Measurements from ENCODE around the gene ARFIP1.
"Not testable (repeated sequence)": the region's sequence is repeated elsewhere in the genome, so short reads cannot be mapped to it uniquely, and the experiment has no call there.

ARFIP1 gene

DNA sequence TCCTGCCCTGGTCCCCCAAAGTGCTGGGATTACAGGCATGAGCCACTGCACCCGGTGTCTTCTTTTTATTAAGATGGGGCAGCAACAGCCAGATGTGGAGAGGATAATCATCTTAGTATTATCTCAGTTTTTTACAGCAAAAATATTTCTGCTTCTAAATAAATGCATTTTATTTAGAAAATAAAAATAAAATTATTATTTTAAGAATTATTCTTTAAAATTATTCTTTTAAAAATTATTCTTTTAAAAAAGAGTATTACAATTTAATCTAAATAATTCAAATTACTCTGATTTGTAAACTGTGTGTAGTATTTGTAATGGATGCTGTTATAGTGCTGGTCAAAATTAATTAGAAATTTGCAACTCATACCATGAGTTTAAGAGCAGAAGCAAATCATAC is 67.6 kb downstream of the ARFIP1 start:
- no peak for DNase-seq

DNA sequence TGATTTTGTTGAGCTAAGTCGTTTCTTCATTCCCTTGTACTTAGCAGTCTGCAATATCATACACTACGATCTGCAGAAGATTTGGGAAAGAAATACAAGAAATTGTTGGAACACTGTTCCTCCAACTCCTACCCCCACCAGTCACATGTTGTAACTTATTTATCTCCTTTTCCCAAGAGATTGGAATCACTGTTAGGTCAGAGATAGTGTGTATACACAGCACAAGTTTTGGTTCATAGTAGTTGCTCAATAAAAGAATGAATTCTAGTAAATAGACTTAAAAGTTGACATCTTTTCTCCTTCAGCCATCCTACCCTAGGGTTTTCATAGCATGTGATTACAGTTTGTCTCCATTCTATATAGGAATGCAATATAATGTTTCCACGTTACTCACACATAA is 68.8 kb downstream of the ARFIP1 start:
- no peak for DNase-seq

DNA sequence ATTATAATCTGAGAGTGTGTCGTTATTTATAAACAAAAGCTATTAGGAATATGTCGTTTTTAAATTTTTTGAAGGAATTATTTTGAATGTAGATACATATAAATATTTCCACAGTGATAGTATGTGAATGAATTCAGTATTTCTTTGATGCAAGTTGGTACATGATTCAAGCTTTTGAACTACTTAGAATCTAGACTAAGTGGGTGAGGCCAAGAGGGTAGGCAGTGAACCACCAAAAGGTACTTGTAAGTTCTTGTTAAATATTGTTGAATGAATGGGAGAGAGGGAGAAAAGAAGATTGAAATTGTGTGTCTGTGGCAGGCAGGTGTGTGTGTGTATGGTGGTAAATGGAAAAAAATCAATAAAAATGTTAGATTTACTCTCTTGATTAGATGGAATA is 69.6 kb downstream of the ARFIP1 start:
- no peak for DNase-seq

DNA sequence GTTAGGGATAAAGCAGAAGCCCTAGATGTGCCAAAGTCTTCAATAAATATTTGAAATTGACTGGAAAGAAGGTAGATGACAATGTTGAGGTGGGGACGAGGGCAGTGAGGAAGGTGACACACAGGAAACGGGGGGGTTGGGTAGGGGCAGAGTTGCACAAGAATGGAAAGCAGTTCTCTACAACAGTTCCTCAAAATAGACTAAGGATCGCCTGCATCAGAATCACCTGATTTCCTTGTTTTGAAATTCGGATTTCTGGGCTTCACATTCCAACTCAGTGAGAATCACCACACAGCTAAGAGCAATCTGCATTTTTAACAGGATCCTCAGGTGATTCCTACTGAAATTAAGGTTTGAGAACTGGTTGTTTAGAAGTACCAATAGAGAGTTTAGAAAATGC is 70.6 kb downstream of the ARFIP1 start:
- DNase-seq = no peak

DNA sequence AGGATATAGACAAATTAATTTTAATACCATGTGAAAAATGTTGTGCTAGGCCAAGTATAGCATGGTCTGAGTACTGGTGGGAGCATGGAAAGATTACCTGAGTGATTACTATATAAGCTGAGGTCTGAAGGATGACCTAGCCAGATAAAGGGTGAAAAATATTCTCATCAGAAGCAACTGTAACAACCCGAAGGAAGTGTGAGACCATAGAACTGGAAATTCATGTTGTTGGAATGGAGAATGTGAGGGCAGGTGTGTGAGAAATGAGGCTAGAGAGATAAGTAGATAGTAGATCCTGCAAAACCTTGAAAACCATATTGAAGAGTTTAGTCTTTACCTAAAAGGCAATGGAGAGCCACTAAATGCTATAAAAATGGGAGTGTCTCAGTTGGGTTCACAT is 71.5 kb downstream of the ARFIP1 start:
- no peak for DNase-seq

DNA sequence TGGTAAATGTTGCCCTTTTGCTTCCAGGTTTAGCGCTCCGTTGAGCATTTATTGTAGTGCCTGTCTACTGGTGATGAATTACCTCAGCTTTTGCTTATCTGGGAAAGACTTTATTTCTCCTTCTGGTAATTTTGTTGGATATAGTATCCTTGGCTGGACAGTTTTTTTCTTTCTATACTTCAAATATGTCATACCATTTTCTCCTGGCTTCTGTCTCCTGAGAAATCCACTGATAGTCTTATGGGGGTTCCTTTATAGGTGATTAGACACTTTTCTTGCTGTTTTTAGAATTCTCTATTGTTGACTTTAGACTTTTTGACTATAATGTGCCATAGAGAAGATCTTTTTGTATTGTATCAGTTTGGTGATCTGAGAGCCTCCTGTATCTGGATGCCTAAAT is 73.5 kb downstream of the ARFIP1 start:
- no peak for DNase-seq

DNA sequence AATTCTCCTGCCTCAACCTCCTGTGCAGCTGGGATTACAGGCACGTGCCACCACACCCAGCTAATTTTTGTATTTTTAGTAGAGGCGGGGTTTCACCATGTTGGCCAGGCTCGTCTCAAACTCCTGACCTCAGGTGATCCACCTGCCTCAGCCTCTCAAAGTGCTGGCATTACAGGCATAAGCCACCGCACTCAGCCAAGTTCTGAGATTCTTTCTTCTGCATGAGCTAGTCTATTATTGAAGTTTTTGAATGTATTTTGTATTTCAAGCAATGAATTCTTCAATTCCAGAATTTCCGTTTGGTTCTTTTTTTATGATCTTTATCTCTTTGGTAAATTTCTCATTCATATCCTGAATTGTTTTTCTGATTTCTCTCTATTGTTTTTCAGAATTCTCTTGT is 74.3 kb downstream of the ARFIP1 start:
- DNase-seq = not testable (repeated sequence)

DNA sequence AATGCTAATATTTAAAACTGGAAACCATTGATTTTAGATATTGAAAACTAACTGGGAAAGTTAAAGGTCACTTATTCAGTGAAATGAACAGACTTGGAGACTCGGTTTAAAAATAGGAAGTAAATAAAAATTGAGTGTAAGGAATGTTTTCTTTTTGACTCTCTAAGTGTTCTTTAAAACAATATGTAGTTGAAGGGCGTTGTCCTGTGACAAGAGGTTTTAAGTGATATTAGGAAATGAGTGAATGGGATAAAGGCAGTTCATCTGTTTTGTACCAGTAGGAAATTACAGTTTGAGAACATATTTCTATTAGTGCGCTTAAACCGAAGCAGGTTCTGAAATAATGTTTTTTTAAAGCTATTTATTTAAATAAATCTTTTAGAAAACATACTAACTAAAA is 77.2 kb downstream of the ARFIP1 start:
- no peak for DNase-seq

DNA sequence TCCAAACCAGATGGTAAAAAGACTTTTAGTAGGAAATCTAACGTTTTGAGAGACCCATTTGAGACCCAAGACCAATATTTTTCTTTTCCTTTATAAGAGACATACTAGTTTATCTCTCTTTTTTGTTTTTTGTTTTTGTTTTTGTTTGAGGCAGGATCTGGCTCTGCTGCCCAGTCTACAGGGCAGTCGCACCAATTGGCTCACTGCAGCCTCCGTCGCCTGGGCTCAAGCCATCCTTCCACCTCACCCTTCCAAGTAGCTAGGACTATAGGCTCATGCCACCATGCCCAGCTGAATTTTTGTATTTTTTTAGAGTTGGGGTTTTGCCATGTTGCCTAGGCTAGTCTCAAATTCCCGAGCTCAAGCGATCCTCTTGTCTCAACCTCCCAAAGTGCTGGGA is 79.2 kb downstream of the ARFIP1 start:
- DNase-seq = no peak

DNA sequence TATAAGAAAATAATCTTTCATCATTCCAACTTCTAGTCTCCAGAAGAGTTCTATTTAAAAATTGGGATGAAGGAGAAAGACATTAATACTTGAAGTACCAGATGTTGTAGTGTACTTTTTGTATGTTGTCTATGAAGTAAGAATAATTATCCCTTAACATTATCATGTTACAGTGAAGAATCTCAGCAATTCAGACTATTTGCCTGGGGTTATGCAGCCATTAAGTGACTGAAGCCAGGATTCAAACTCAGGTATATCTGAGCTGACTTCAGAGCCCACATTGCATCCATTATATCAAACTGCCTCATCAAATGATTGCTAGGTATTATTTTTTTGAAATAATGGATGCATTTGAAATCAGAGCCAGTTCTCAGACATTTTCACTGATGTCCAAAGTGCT is 80.3 kb downstream of the ARFIP1 start:
- no peak for DNase-seq

DNA sequence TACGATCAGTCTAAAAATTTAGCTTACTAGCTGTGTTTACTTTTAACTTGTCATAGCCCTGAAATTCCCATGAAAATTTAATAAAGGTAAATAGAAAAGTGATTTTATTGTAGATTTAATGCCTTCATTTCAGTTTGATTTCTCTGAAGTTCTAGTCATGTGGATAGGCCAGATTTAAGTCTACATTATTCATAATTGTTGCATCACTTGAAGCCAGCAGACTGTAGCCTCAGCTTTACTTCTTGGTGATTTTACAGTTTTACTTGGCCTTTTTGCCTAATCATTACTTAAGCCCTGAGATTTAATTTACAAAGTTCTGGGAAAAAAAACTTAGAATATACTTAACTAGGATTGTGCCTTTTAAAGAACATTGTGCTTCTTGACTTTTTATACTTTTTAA is 82.9 kb downstream of the ARFIP1 start:
- no peak for DNase-seq

DNA sequence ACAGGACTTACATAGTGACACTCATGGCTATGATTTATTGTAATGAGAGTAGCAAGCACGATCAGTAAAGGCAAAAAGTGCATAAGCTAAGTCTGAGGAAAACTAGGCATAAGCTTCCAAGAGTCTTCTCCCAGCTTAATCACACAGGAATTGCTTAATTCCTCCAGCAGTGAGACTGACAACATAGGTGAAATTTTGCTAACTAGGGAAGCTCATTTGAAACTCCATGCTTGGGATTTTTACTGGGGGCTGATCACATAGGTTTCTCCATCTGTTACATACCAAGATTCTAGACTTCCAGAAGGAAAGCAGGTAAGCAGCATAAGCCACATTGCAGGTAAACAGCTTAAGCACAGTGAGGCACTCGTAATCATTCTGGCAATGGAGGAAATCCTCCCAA is 84.6 kb downstream of the ARFIP1 start:
- no peak for DNase-seq

DNA sequence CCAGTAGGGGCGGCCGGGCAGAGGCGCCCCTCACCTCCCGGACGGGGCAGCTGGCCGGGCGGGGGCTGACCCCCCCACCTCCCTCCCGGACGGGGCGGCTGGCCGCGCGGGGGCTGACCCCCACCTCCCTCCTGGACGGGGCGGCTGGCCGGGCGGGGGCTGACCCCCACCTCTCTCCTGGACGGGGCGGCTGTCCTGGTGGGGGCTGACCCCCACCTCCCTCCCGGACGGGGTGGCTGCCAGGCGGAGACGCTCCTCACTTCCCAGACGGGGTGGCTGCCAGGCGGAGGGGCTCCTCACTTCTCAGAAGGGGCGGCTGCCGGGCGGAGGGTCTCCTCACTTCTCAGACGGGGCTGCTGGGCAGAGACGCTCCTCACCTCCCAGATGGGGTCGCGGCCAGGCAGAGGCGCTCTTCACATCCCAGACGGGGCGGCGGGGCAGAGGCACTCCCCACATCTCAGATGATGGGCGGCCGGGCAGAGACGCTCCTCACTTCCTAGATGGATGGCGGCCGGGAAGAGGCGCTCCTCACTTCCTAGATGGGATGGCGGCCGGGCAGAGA is 86.8 kb downstream of the ARFIP1 start:
- DNase-seq = not testable (repeated sequence)

DNA sequence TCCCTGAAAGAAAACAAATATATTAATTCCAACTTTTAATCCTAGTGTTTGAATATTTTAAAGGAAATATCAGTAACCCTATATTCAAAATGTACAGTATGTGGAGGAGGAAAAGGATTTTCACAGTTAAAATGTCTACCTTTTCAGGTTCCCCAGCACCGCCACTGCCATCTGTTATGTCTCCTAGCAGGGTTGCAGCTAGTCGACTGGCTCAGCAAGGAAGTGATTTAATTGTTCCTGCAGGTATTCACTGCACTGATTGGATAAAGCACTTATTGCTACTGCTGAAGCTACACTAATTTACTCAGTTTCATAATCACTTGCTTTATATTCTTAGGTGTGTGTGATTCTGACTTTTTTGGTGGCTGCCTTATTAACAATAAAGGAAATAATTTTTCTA is 90.9 kb downstream of the ARFIP1 start:
- DNase-seq = peak; percentile 47

DNA sequence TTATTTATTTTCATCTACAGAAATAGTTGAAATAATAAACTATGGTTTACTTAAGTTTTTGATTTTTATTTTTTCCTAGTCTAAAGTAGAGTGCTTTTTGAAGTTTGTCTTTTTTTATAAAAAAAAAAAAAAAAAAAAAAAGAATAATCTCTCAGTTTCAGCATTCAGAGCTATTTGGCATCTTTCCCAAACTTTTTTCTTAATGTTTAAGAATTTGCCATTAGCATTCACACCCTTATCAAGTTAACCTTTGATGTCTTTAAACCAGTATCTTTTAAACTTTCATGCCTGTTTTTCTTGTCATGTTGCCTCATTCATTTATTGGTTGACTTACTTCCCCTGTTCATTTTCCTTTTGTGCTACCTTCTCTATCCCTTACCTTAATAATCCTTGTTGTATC is 95.5 kb downstream of the ARFIP1 start:
- no peak for DNase-seq

DNA sequence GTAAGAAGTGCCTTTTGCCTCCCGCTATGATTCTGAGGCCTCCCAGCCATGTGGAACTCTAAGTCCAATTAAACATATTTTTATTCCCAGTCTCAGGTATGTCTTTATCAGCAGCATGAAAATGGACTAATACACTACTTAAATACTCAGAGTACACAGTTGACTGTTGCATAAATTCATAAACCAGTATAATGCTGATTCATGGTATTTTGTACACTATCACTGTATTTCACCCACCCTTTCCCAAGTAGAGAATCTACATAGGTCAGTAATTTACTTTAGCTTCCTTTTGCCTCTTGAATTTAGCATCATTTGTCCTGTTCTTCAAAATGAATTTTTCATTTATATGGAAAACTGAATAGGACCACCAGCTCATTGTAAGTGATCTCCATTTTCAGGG is 98.1 kb downstream of the ARFIP1 start:
- DNase-seq = no peak

DNA sequence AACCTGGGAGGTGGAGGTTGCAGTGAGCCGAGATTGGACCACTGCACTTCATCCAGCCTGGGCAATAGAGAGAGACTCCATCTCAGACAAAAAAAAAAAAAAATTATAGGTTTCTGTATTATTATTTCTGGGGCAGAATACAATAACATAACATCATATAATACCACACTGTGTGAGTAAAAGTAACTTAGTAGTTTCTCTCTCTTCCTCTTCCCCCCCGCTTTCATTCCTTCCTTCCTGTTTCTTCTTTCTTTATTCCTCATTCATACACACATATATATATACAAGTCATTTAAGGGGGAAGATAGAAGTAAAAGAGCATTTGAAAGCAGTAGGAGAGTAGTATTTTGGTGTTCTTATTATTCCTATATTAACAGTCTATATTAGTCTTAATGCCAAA is 100.5 kb downstream of the ARFIP1 start:
- DNase-seq = no peak

DNA sequence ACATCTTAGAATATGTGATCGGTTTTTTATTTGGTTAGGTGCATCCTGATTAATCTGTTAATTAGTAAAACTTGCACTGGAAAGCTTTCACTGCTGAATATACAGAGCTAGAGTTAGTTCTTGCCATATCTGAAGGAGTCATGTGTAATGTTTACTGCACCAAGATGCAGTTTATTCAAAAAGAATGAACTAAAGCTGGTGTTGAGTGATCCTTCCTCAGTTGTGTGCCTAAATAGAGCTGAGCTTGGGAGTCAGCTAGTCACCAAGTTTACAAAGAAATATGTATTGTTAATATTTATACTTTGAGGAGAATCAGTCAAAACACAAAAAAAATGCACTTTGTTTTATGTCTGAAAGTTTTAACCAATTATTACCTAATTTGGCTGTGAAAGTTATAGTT is 102.2 kb downstream of the ARFIP1 start:
- DNase-seq = no peak

DNA sequence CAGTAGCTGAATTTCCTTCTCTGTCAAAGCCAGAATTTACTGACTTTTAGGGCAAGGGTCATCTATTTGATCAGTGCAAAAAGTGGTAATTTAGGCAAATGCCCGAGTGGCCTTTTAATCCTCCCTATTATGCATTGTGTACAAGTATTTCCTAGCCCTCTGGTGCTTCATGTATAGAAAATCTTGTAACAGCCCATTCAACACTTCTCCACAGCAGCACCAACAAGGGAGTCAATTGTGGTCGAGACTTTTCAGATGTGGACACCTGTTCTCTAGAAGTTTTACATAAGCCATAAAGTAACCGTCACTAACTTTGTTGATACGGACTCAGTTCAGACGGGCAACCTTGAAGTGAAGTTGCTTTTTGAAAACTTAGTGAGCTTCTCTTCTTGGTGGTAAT is 105.4 kb downstream of the ARFIP1 start:
- DNase-seq = no peak

DNA sequence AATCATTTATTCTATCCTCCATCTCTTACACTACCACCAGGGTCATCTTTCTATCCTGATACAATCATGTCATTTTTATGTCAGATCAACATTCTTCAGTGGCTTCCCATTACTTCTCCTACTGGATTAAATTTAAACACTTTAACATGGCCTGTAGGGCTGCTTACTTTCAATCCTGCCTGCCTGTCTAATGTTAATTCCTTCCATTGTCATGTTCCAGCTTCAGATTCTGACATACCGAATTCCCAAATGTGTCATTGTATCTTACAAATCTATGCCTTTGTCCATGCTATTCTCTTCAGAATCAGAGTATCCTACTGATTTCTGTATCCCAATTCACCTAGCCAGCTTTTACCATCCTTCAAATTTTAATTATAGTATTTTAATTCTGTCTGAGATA is 106.4 kb downstream of the ARFIP1 start:
- no peak for DNase-seq

DNA sequence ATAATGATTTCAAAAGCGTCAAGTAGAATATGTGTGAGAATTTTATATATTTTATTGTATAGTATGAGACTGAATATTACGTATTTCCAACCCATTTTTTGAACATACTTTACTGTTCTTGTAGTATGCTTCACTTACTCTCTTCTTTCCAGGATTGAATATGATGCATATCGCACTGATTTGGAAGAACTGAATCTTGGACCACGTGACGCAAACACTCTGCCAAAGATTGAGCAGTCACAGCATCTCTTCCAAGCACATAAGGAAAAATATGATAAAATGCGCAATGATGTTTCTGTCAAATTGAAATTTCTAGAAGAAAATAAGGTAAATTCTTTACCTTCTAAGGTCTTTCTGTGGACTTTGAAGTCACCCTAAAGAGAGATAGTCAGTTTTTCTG is 108.2 kb downstream of the ARFIP1 start:
- no peak for DNase-seq

DNA sequence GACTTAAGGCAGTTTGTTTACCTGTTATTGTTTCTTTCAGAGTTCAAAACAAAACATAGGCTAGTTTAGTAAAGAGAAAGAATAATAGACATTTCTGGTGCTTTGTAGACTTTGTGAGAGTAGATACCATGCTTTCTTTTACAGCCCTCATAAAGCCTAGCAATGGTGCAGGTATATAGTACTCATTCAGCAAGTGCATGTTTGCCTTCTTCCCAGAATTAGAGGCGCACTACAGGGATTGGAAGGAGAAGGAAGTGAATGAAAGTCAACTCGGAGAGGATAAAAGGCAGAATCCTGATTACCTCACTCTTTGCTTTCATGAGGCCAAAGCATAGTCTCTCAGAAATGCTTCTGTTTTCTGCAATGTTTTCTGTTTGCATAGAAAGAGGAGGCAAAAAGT is 113.2 kb downstream of the ARFIP1 start:
- DNase-seq = no peak

DNA sequence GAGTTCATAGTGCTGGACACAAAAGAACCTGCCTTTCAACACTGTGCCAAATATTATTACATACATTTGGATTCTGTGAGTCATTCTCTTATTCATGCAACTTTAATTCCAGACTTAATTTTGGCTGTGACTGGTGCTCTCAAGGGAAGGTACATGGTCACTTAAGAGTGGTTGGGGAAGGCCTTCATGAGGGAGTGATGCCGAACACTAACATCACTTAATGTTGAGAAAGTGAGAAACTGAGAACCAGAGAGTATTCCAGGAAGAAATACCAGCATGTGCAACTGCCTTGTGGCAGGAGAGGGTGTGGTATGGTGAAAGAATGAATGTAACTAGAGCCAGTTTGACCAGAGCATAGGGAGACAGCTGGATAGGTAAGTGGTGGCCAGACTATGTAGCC is 114.9 kb downstream of the ARFIP1 start:
- no peak for DNase-seq

DNA sequence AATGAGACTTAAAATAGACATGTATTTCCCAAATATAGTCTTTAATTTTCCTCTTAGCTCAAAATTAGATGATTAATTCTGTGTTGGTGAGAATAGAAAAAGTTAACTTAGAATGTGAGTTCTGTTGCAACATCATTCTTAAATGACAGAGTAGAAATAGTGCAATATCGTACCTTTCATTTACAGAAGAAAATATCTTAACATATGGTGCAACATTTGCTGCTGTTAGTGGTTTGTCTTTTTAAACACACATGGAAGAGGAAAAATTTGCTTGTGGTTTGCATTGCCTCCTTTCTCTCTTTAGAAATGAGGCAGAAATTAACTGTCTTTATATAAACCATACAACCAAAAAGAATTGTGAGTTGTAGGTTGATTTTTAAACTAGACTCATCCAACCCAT is 117.1 kb downstream of the ARFIP1 start:
- DNase-seq = peak; percentile 1

DNA sequence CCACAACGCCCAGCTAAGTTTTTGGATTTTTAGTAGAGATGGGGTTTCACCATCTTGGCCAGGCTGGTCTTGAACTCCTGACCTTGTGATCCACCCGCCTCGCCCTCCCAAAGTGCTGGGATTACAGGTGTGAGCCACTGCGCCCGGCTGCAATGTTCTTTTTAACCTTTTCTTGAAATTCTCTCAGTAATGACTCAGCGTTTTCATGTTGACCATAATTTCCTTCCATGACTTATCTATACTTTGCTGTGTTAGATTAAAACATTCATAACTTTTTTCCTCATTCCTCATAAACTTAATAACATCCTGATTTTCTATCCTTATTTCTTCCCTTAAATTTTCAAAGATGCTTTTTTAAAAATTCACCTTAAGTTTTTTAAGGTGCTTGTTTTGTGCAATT is 118.4 kb downstream of the ARFIP1 start:
- DNase-seq = not testable (repeated sequence)

DNA sequence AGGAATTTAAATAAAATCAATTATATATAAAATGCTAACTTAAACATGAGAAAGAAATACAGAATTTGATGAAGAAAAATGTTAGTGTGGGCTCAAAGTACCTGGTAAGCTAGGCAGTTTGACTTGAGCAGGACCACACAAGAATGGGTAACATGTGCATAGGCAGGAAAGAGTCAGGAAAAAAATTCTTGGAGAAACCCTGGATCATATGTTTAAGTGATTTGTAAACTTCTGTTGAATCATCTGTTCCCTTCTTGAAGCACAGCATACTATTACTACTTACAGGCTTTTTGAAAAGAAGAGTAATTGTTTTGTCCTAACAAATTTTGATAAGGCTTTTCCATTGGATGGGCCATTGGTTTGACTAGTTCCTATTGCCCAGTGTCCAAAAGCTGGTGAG is 118.9 kb downstream of the ARFIP1 start:
- no peak for DNase-seq
